ENCODE results near the gene MDFI.

GRCh38 chr6:41615311-41615710 lies 23.0 kb upstream of the MDFI start:
- TF ChIP-seq POLR2A (IDR thresholded peaks at IDR 0.05; ENCODE audit: low read length) (no peak), GATA1 (IDR thresholded peaks at IDR 0.05; ENCODE audit: low read depth, low read length) (no peak)
